HG03039 (cell line): ENCODE data around the gene TTLL1.

Experiments
- ATAC-seq: cut with Tn5 transposase; IDR thresholded peaks from one replicate; pipeline ENCODE4 v1.9.1; 2021; ENCODE audit warnings: mild to moderate bottlenecking, moderate library complexity; ENCODE audit not compliant: unreplicated experiment

TTLL1 gene

GRCh38 chr22:43088984-43089717 lies at the start of gene TTLL1:
Gene TTLL1 (minus strand): TSS chr22:43089391. CDS start chr22:43075586, 13,805 bp downstream.
- peak; percentile 81 for ATAC-seq

- ATAC-seq = no peak
Measured at GRCh38 chr22:43136801-43137200, 47.6 kb upstream of the TTLL1 start.

- ATAC-seq = no peak
Measured at GRCh38 chr22:43136255-43136654, 47.1 kb upstream of the TTLL1 start.

DNA sequence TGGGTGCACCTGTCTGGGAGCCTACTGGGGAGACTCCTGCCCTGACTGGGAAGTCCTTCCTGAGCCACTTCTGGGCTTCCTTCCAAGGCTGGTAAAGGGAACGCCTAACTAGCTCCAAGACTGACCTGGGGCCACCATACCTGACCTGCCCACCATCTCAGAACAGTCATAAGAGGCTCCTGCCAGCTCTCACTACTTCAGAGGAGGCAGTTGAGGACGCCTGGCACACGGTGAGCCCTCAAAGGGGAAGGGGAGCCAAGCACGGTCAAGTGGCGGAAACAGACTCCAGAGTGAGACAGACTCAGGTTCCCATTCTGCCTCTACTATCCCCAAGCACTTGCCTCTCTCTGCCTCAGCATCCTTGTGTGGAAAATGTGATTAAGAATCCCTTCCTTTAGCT lies 46.4 kb upstream of the TTLL1 start:
- ATAC-seq = no peak

- ATAC-seq = no peak
Measured at GRCh38 chr22:43134553-43134952, 45.4 kb upstream of the TTLL1 start.

DNA sequence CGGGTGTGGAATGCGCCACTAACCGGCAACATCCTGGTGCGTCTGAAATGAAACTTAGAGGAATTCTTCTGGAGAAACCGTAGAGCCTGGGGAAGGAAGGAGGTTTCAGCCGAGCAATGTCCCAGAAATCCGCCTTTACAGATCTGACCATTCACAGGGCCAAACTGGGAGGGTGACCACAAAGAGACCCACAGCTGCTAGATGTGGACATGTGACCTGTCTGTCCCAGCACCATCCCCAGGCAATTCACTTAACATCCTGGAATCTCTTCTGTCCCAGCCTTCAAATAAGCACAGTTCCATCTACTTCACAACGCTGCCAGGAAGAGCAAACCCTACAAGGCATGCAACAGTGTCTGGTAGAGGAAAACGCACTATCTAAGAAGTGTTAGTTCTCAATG lies 44.2 kb upstream of the TTLL1 start:
- no peak for ATAC-seq

- ATAC-seq = no peak
Measured at GRCh38 chr22:43131773-43132501, 42.7 kb upstream of the TTLL1 start.

DNA sequence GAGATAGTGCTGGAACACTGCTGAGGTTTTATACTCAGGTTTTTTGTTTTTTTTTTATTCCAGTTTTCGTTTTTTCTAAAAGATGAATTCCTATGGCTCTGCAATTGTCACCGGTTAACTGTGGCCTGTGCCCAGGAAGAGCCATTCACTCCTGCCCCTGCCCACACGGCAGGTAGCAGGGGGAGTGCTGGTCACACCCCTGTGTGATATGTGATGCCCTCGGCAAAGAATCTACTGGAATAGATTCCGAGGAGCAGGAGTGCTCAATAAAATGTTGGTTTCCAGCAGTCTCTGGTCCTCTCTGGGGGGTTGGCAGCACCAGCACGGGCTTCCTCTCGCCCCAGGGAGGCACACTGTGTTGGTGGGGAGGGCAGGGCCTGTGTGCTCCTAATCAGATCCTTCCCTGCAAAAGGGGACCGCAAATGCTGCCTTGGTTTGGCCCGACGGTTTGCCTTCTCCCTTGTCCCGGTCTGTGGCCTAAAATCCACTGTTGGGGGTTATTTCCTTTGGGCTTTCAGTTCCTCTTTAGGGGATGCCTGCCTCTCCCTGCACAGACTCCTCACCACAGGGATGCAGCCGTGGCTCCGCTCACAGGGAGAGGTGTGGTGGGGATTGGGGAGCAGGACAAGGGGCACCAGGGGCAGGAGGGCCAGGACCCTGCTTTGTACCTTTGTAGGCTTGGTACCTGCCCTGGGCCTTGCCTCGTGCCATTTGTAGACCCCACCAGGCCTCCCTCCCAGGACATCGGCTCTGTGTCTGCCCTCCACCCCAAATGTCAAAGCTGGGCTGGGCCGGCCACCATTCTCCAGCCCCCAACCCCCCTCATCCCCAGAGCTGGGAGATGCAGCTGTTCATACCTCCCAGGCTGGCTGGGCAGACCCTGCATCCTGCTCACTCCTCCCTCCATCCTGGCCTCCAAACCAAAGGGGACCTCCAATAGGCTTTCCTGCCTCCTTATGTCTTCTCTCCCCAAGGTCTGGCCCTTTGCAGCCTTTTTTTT lies 40.5 kb upstream of the TTLL1 start:
- no peak for ATAC-seq

DNA sequence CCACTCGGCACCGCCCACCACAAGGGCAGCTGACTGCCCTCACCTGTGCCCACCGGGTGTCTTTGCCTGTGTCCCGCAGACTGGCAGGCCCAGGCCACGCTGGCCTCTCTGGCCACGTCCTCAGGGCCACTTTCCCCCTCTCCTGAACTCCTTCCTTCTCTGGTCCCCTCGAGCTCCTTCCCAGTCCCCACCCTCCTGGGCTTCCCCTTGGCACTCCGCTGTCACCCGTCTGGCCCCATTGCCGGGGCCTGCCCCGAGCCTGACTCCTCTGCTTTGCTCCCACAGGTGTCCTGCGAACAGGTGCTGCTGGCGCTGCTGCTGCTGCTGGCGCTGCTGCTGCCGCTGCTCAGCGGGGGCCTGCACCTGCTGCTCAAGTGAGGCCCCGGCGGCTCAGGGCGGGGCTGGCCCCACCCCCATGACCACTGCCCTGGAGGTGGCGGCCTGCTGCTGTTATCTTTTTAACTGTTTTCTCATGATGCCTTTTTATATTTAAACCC lies 39.8 kb upstream of the TTLL1 start:
- ATAC-seq = no peak

DNA sequence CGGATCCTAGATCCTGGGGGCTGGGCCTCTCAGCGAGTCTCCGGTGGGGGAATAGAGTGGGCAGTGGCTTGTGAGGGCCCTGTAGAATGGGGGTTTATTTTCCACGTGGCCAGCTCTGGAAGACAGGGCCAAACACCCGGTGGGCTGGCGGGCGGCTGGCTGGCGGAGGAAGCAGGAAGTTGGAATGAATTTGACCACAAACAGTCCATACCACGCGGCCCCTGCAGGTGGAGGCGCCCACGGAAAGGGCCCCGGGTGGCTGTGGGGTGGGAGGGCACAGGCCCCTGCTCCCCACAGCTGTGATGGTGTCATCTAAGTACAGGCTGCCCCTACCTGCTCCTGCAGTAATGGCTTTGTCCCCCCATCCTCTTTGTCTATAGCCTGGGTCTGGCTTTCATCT lies 38.9 kb upstream of the TTLL1 start:
- no peak for ATAC-seq

DNA sequence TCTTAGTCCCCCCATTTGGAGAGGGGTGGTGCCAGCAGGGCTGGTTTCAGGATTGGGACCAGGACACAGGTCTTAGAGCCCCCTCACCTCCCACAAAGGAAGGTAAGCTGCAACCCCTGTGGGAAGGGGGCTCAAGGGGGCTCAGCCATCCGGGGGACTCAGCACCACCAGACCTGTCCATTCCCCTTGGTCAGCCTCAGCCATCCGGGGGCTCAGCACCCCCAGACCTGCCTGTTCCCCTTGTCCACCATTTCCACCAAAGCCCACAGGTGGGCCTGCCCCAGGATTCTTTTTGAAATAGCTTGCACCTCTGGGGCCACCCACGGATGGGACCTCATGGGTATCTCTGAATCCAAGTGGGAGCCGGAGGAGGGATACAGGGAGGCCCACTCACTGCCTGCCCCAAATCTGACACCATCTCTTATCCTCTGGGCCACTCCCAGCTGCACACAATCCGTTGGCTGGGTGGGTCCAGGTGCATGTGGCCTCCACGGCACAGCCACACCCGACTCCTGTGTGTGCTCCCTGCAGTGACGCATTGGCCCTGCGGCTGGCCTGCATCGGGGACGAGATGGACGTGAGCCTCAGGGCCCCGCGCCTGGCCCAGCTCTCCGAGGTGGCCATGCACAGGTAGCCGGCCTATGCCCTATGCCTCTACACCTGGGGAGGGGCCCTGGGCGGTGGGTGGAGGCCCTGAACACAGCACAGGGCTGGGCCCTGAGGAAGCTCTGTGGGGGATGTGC lies 38.1 kb upstream of the TTLL1 start:
- ATAC-seq = no peak

GRCh38 chr22:43126501-43127165 lies 37.4 kb upstream of the TTLL1 start:
- ATAC-seq = no peak

- peak; percentile 55 for ATAC-seq
Measured at GRCh38 chr22:43118953-43119458, 29.8 kb upstream of the TTLL1 start.

GRCh38 chr22:43118024-43118849 lies 29.0 kb upstream of the TTLL1 start:
- ATAC-seq = peak; percentile 5

GRCh38 chr22:43116932-43117331 lies 27.7 kb upstream of the TTLL1 start:
- ATAC-seq = no peak

- no peak for ATAC-seq
Measured at GRCh38 chr22:43114958-43115357, 25.8 kb upstream of the TTLL1 start.

DNA sequence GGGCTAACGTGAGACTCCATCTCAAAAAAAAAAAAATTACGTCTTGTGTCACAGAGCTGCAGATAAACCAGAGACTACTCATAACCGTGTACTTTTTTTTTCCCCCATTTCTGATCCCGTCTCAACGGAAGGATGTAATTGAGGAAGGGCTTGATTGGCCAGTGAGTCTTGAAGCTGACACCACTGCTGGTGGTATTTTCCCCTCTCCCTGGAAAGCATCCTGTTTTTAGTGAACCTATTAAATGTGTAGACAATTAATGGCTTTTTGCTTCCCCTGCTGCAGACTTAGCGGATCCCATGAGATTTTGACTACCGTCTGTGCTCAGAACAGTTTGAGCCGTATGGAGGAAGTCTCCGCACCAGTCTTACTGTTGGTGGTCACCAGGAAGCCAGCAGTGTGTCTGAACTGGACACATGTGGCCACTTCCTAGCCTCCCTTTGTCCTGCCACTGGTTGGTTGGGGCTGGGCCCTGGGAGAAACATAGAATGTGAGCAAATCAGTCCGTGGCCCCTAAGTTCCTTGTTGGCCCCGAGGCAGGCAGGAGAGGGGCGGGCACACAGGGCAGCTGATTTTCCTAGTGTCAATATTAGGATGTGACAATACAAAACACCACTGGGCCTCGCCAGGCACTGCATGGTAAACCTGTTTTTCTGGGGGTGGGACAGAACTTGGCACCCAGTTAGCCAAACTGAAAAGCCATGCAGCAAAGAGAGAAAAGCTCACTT lies 24.5 kb upstream of the TTLL1 start:
- ATAC-seq = no peak
